SU-DHL-6 (cell line): Measurements from ENCODE around the gene ATRNL1.

Source experiments
- H2AFZ ChIP-seq: fragments of 200-600 bp; sonication (generic); 2 replicates; pipeline ENCODE4 v1.6.1; 2014; ENCODE audit warnings: low read depth, mild to moderate bottlenecking, moderate library complexity, mixed read lengths, antibody characterized with exemption, low read length; ENCODE audit not compliant: severe bottlenecking
- H3F3A ChIP-seq: fragments of 200-600 bp; shearing (Covaris generic); 2 replicates; pipeline ENCODE4 v1.6.0; 2016; ENCODE audit warnings: antibody characterized with exemption, mild to moderate bottlenecking; ENCODE audit not compliant: insufficient read depth
- H3K27ac ChIP-seq: fragments of 200-600 bp; sonication (generic); 2 replicates; pipeline ENCODE4 v1.5.1; 2016; ENCODE audit warnings: low read depth, mild to moderate bottlenecking, low read length, moderate library complexity, mixed read lengths
- H3K27me3 ChIP-seq: fragments of 200-600 bp; sonication (generic), shearing (Covaris generic); 2 replicates; pipeline ENCODE4 v1.6.0; 2014; ENCODE audit warnings: mild to moderate bottlenecking, low read length
- H3K36me3 ChIP-seq: fragments of 200-600 bp; sonication (generic); 2 replicates; pipeline ENCODE4 v1.6.1; 2014; ENCODE audit warnings: mild to moderate bottlenecking, low read length, mixed read lengths
- H3K4me2 ChIP-seq: fragments of 300-600, 200-600 bp; shearing (Covaris generic), sonication (generic); 2 replicates; pipeline ENCODE4 v1.6.0; 2014; ENCODE audit warnings: low read length, low read depth, mild to moderate bottlenecking; ENCODE audit not compliant: poor library complexity, severe bottlenecking
- H3K4me3 ChIP-seq: fragments of 200-600 bp; sonication (generic); 2 replicates; pipeline ENCODE4 v1.5.1; 2014; ENCODE audit warnings: antibody characterized with exemption, low read length, mild to moderate bottlenecking, mixed read lengths; ENCODE audit not compliant: insufficient read depth, poor library complexity, severe bottlenecking
- H3K79me2 ChIP-seq: fragments of 200-600 bp; sonication (generic); 2 replicates; pipeline ENCODE4 v1.6.1; 2014; ENCODE audit warnings: mild to moderate bottlenecking, low read length, moderate library complexity; ENCODE audit not compliant: insufficient read depth
- H3K9ac ChIP-seq: fragments of 200-600 bp; sonication (generic); 2 replicates; pipeline ENCODE4 v1.7.0; 2014; ENCODE audit warnings: mild to moderate bottlenecking, low read length
- H3K9me2 ChIP-seq: fragments of 200-600 bp; sonication (generic); replicated peaks from 2 replicates; pipeline ENCODE4 v1.6.1; 2014; ENCODE audit warnings: low read length; ENCODE audit not compliant: insufficient read depth
- H3K9me3 ChIP-seq: fragments of 200-600 bp; sonication (generic); 2 replicates; pipeline ENCODE4 v1.6.1; 2014; ENCODE audit warnings: low read length, mixed read lengths; ENCODE audit not compliant: insufficient read depth
- H4K20me1 ChIP-seq: fragments of 200-600 bp; sonication (generic); 2 replicates; pipeline ENCODE4 v1.6.1; 2014; ENCODE audit warnings: low read depth, mild to moderate bottlenecking, antibody characterized with exemption, low read length, moderate library complexity, mixed read lengths
- CTCF ChIP-seq: fragments of 200-600 bp; sonication (generic); IDR thresholded peaks from one replicate; pipeline ENCODE4 v1.5.1; 2017; ENCODE audit warnings: antibody characterized with exemption, mild to moderate bottlenecking, low read length, moderate library complexity; ENCODE audit not compliant: insufficient read depth, poor library complexity, severe bottlenecking
- EZH2phosphoT487 ChIP-seq: fragments of 200-600 bp; sonication (generic), shearing (Covaris generic); conservative IDR thresholded peaks from 2 replicates; pipeline ENCODE4 v1.6.1; 2018; ENCODE audit warnings: mild to moderate bottlenecking, antibody characterized with exemption, low read length, moderate library complexity, mixed read lengths

ATRNL1 gene

GRCh38 chr10:115491526-115492140, 398.5 kb downstream of the ATRNL1 start:
- TF ChIP-seq EZH2phosphoT487 = no peak
- no peak for TF ChIP-seq CTCF
- no peak overlapping the region for H3K9ac ChIP-seq

GRCh38 chr10:115503546-115503945, 410.4 kb downstream of the ATRNL1 start:
- Histone ChIP-seq H3K4me3 (no peak overlapping the region), H3K27ac (no peak overlapping the region), H4K20me1 (no peaks in the 10 kb centered on the region), H3K4me2 (no peak overlapping the region), H3K36me3 (no peaks in the 10 kb centered on the region; the same call in 1 of the 2 replicates), H3K27me3 (no peaks in the 10 kb centered on the region), H3K9me2 (no peaks in the 10 kb centered on the region), H3F3A (no peaks in the 10 kb centered on the region), H3K9ac (no peak overlapping the region), H3K79me2 (no peaks in the 10 kb centered on the region), H3K9me3 (no peaks in the 10 kb centered on the region; the same call in 1 of the 2 replicates), H2AFZ (no peak overlapping the region)
- no peak for TF ChIP-seq EZH2phosphoT487
- no peak for TF ChIP-seq CTCF

More at GRCh38 chr10:115491526-115492140, 398.5 kb downstream of the ATRNL1 start:
- H3K4me3 ChIP-seq = no peak overlapping the region
- H4K20me1 ChIP-seq = no peaks in the 10 kb centered on the region
- H3F3A ChIP-seq = no peaks in the 10 kb centered on the region
- H3K4me2 ChIP-seq = no peak overlapping the region
- H3K9me3 ChIP-seq = no peaks in the 10 kb centered on the region
- H3K79me2 ChIP-seq = no peaks in the 10 kb centered on the region
- no peaks in the 10 kb centered on the region for H3K9me2 ChIP-seq
- H3K27ac ChIP-seq = no peak overlapping the region
- H3K36me3 ChIP-seq = no peaks in the 10 kb centered on the region
- no peaks in the 10 kb centered on the region for H3K27me3 ChIP-seq
- H2AFZ ChIP-seq = no peak overlapping the region

- Histone ChIP-seq H3K27ac (no peak overlapping the region), H4K20me1 (no peaks in the 10 kb centered on the region), H3K9me2 (no peaks in the 10 kb centered on the region), H3K9ac (no peak overlapping the region), H3K4me2 (no peak overlapping the region), H3K9me3 (no peaks in the 10 kb centered on the region), H3K4me3 (no peak overlapping the region), H3F3A (no peaks in the 10 kb centered on the region), H3K36me3 (no peaks in the 10 kb centered on the region), H3K79me2 (no peaks in the 10 kb centered on the region), H2AFZ (no peak overlapping the region), H3K27me3 (no peaks in the 10 kb centered on the region)
- TF ChIP-seq CTCF = no peak
Measured at GRCh38 chr10:115514895-115515294, 421.7 kb downstream of the ATRNL1 start.
